Dermis microvascular lymphatic vessel endothelial cell (primary cell): ENCODE results near the gene SLC7A4. TPM values are rescaled to one million over a fixed set of nuclear protein-coding genes. Genes with fewer than 3 reads are reported as not detected.

Experiments
- DNase-seq, 2 donors: peaks; one replicate each; pipeline versions ENCODE4 v3.0.0 to v3.0.0-alpha.2; 2010; ENCODE audit warnings: low read depth in 2 of 2
- total RNA-seq: library from RNA; depleted of rRNA; stranded (reverse); fragments of >200 nt; gene quantifications from 2 replicates; pipeline ENCODE4 v1.2.1, GENCODE V29; 2014

SLC7A4 gene
- total RNA-seq, 1 donor from 2014 or later = not detected

GRCh38 chr22:20988573-20989322, 43.6 kb downstream of the SLC7A4 start:
- DNase-seq = no peak

GRCh38 chr22:20987375-20987774, 45.0 kb downstream of the SLC7A4 start:
- DNase-seq = no peak

- no peak for DNase-seq
Measured at GRCh38 chr22:20986365-20986764, 46.0 kb downstream of the SLC7A4 start.

GRCh38 chr22:20985720-20986119, 46.6 kb downstream of the SLC7A4 start:
- DNase-seq = no peak

GRCh38 chr22:20983081-20983771, 49.1 kb downstream of the SLC7A4 start:
- no peak for DNase-seq

- DNase-seq = no peak
Measured at GRCh38 chr22:20982563-20982882, 49.8 kb downstream of the SLC7A4 start.

- peak; percentile 54 to 86 for DNase-seq
Measured at GRCh38 chr22:20981787-20982562, 50.4 kb downstream of the SLC7A4 start, which contains the start of gene LZTR1. Gene LZTR1 (plus strand): TSS chr22:20982297. CDS start chr22:20982372, 75 bp downstream.

- DNase-seq = no peak
Measured at GRCh38 chr22:20980938-20981722, 51.2 kb downstream of the SLC7A4 start.

GRCh38 chr22:20980523-20980922, 51.8 kb downstream of the SLC7A4 start:
- no peak for DNase-seq

GRCh38 chr22:20979940-20980453, 52.4 kb downstream of the SLC7A4 start:
- DNase-seq = no peak

GRCh38 chr22:20979243-20979809, 53.0 kb downstream of the SLC7A4 start:
- peak; percentile 43 to 85 for DNase-seq

Other genes starting within 250 kb of the SLC7A4 start
- 19.8 and 29.0 TPM in 2 replicates for gene PI4KA, start 173.8 kb downstream of the SLC7A4 start, total RNA-seq
- gene SNAP29, start 173.6 kb downstream of the SLC7A4 start, total RNA-seq = 6.9 and 8.2 TPM in 2 replicates
- gene CRKL, start 115.2 kb downstream of the SLC7A4 start, total RNA-seq = 33.5 and 40.6 TPM in 2 replicates
- under 0.01 and 0.13 TPM in 2 replicates for gene AIFM3, start 65.3 kb downstream of the SLC7A4 start, total RNA-seq
- gene LZTR1, start 50.3 kb downstream of the SLC7A4 start, total RNA-seq = 38.4 and 48.8 TPM in 2 replicates
- gene THAP7, start 30.4 kb downstream of the SLC7A4 start, total RNA-seq = 11.0 and 14.8 TPM in 2 replicates
- gene P2RX6, start 17.4 kb downstream of the SLC7A4 start, total RNA-seq = under 0.01 TPM in 1 of 2 replicates, not detected in the other
- not detected in 2 replicates for gene LRRC74B, start 13.4 kb upstream of the SLC7A4 start, total RNA-seq